H1 (cell line): ENCODE measurements around the gene RMND5A. TPM values are rescaled to one million over a fixed set of nuclear protein-coding genes. Genes with fewer than 3 reads are reported as not detected.

Experiments used
- CTCF ChIA-PET: fragments of 300-600 bp; sonication (Branson Sonifier 250); formaldehyde crosslinking; loops from one replicate; lab custom pipeline; 2021; ENCODE audit not compliant: partially characterized antibody; lab: Charles Lee
- POLR2A ChIA-PET: fragments of 300-600 bp; sonication (Branson Sonifier 250); formaldehyde crosslinking; loops from one replicate; lab custom pipeline; 2021; ENCODE audit warnings: inconsistent platforms; ENCODE audit not compliant: partially characterized antibody; lab: Charles Lee
- DNase-seq, 2 experiments: peaks; one replicate each; pipeline versions ENCODE4 v3.0.0 to v3.0.0-alpha.2; 2010 to 2022; ENCODE audit warnings: low spot score in 2 of 2, low read depth in 1 of 2, mixed read lengths in 1 of 2
- FAIRE-seq: peaks from 2 replicates; lab custom pipeline; 2011; peaks lifted over from hg19 to GRCh38; lab: Jason Lieb, UNC
- H2AFZ ChIP-seq: 2 replicates; pipeline ENCODE4 v1.8.1; 2012; ENCODE audit warnings: low read length, inconsistent platforms
- H2AK5ac ChIP-seq: 2 replicates; pipeline ENCODE4 v1.6.1; 2013; ENCODE audit warnings: low read depth, low read length
- H2BK120ac ChIP-seq: replicated peaks from 2 replicates; pipeline ENCODE3; 2013; ENCODE audit warnings: low read depth, low read length, inconsistent platforms
- H2BK12ac ChIP-seq: 2 replicates; pipeline ENCODE4 v1.6.1; 2013; ENCODE audit warnings: low read depth, low read length
- H2BK15ac ChIP-seq: 2 replicates; pipeline ENCODE4 v1.6.1; 2013; ENCODE audit warnings: low read length
- H2BK20ac ChIP-seq: 2 replicates; pipeline ENCODE4 v1.6.1; 2013; ENCODE audit warnings: low read length
- H2BK5ac ChIP-seq: 2 replicates; pipeline ENCODE4 v1.6.1; 2013; ENCODE audit warnings: low read depth, low read length
- H3K14ac ChIP-seq: 2 replicates; pipeline ENCODE4 v1.6.1; 2013; ENCODE audit warnings: inconsistent platforms; ENCODE audit not compliant: insufficient read length
- H3K18ac ChIP-seq: 2 replicates; pipeline ENCODE4 v1.6.1; 2013; ENCODE audit warnings: low read length; ENCODE audit errors: extremely low read depth
- H3K23ac ChIP-seq: 2 replicates; pipeline ENCODE4 v1.6.1; 2013; ENCODE audit warnings: inconsistent platforms; ENCODE audit not compliant: insufficient read length
- H3K23me2 ChIP-seq: 2 replicates; pipeline ENCODE4 v1.6.1; 2013; ENCODE audit warnings: low read depth, low read length
- H3K27ac ChIP-seq: 2 replicates; pipeline ENCODE4 v1.6.1; 2011; ENCODE audit warnings: low read depth, low read length, inconsistent platforms
- H3K27me3 ChIP-seq, 4 experiments: replicated peaks in 1 of 4; 1 replicate in 1 of 4; 2 replicates in 3 of 4; pipeline versions ENCODE4 v1.6.1 to v1.8.1; 2011 to 2013; ENCODE audit warnings: low read length in 3 of 4, mild to moderate bottlenecking in 3 of 4, inconsistent platforms in 2 of 4, mixed read lengths in 2 of 4, moderate library complexity in 1 of 4; ENCODE audit not compliant: control insufficient read depth in 3 of 4, insufficient read depth in 3 of 4; ENCODE audit errors: extremely low read depth in 1 of 4
- H3K36me3 ChIP-seq, 4 experiments: 2 replicates each; pipeline versions ENCODE4 v1.6.1 to v1.8.1; 2011 to 2013; ENCODE audit warnings: mild to moderate bottlenecking in 4 of 4, low read length in 3 of 4, moderate library complexity in 2 of 4, control low read depth in 1 of 4, inconsistent platforms in 1 of 4; ENCODE audit not compliant: insufficient read depth in 4 of 4, control insufficient read depth in 2 of 4
- H3K4ac ChIP-seq: replicated peaks from 2 replicates; pipeline ENCODE3; 2013; ENCODE audit warnings: low read length, low read depth, mixed read lengths, inconsistent platforms; ENCODE audit not compliant: insufficient read length
- H3K4me1 ChIP-seq, 4 experiments: replicated peaks in 1 of 4; 1 replicate in 1 of 4; 2 replicates in 3 of 4; pipeline versions ENCODE4 v1.6.1 to v1.8.1; 2011 to 2013; ENCODE audit warnings: low read length in 3 of 4, inconsistent platforms in 2 of 4, mixed read lengths in 1 of 4; ENCODE audit not compliant: insufficient read depth in 4 of 4, control insufficient read depth in 3 of 4
- H3K4me2 ChIP-seq, 2 experiments: 2 replicates each; pipeline versions ENCODE4 v1.6.1 to v1.8.1; 2011 to 2013; ENCODE audit warnings: low read depth in 2 of 2, low read length in 2 of 2, control low read depth in 1 of 2, inconsistent platforms in 1 of 2, mild to moderate bottlenecking in 1 of 2; ENCODE audit not compliant: insufficient read depth in 1 of 2
- H3K4me3 ChIP-seq, 4 experiments: fragments of 200-600, 300-600 bp in 1 of 4; sonication (generic), shearing (Covaris generic), sonication (Bioruptor Twin) in 1 of 4; 2 replicates each; pipeline versions ENCODE4 v1.5.1 to v1.8.1; 2011 to 2016; ENCODE audit warnings: low read length in 4 of 4, low read depth in 3 of 4, control low read depth in 2 of 4, inconsistent platforms in 2 of 4, mild to moderate bottlenecking in 2 of 4, mixed read lengths in 1 of 4, moderate library complexity in 1 of 4; ENCODE audit not compliant: insufficient read depth in 2 of 4; ENCODE audit errors: extremely low read depth in 1 of 4
- H3K56ac ChIP-seq: replicated peaks from 2 replicates; pipeline ENCODE3; 2013; ENCODE audit warnings: low read depth, mild to moderate bottlenecking, mixed read lengths, low read length, inconsistent platforms; ENCODE audit not compliant: insufficient read length
- H3K79me1 ChIP-seq: 2 replicates; pipeline ENCODE4 v1.6.1; 2013; ENCODE audit warnings: low read depth, low read length, control low read depth
- H3K79me2 ChIP-seq, 2 experiments: 2 replicates each; pipeline versions ENCODE4 v1.6.1 to v1.8.1; 2012 to 2013; ENCODE audit warnings: low read length in 2 of 2, mild to moderate bottlenecking in 2 of 2, inconsistent platforms in 1 of 2; ENCODE audit not compliant: insufficient read depth in 2 of 2, control insufficient read depth in 1 of 2
- H3K9ac ChIP-seq, 4 experiments: replicated peaks in 1 of 4; 1 replicate in 1 of 4; 2 replicates in 3 of 4; pipeline versions ENCODE4 v1.6.1 to v1.8.1; 2011 to 2013; ENCODE audit warnings: low read depth in 3 of 4, low read length in 3 of 4, control low read depth in 2 of 4, mild to moderate bottlenecking in 2 of 4, moderate library complexity in 2 of 4, inconsistent platforms in 1 of 4; ENCODE audit errors: extremely low read depth in 1 of 4
- H3K9me3 ChIP-seq, 2 experiments: 2 replicates each; pipeline versions ENCODE4 v1.6.1 to v1.8.1; 2012 to 2013; ENCODE audit warnings: mild to moderate bottlenecking in 2 of 2, moderate library complexity in 2 of 2, control low read depth in 1 of 2, inconsistent platforms in 1 of 2, low read depth in 1 of 2, low read length in 1 of 2, mixed read lengths in 1 of 2; ENCODE audit not compliant: insufficient read depth in 2 of 2
- H4K20me1 ChIP-seq, 2 experiments: replicated peaks in 1 of 2; 2 replicates each; pipeline versions ENCODE3 to v1.8.1; 2011 to 2013; ENCODE audit warnings: inconsistent platforms in 2 of 2, low read length in 2 of 2, mild to moderate bottlenecking in 1 of 2; ENCODE audit not compliant: insufficient read depth in 2 of 2, control insufficient read depth in 1 of 2
- H4K5ac ChIP-seq: 2 replicates; pipeline ENCODE4 v1.6.1; 2013; ENCODE audit warnings: low read length, low read depth, mixed read lengths, inconsistent platforms; ENCODE audit not compliant: insufficient read length
- H4K8ac ChIP-seq: 2 replicates; pipeline ENCODE4 v1.8.0; 2013; ENCODE audit warnings: mild to moderate bottlenecking, moderate library complexity, low read length, inconsistent platforms; ENCODE audit not compliant: insufficient read depth; ENCODE audit errors: extremely low read depth
- H4K91ac ChIP-seq: replicated peaks from 2 replicates; pipeline ENCODE3; 2013; ENCODE audit warnings: low read length, mixed read lengths, inconsistent platforms; ENCODE audit not compliant: insufficient read length
- BACH1 ChIP-seq: IDR thresholded peaks from 2 replicates; pipeline ENCODE4 v1.6.1; 2012; ENCODE audit warnings: low read length, improper control_type of control experiment
- NANOG ChIP-seq: IDR thresholded peaks from 2 replicates; pipeline ENCODE4 v1.6.1; 2011; ENCODE audit warnings: low read length, low read depth, mild to moderate bottlenecking, inconsistent platforms; ENCODE audit not compliant: insufficient read depth, poor library complexity, severe bottlenecking
- SP2 ChIP-seq: IDR thresholded peaks from 2 replicates; pipeline ENCODE4 v1.6.1; 2012; ENCODE audit warnings: mild to moderate bottlenecking, low read length, inconsistent platforms
- WGBS, 2 experiments: shearing (Covaris generic) in 1 of 2; methylation state at CpG; one replicate each; pipeline versions ENCODE4 v1.1.6 to v1.1.7; 2013 to 2015; ENCODE audit warnings: low lambda C conversion rate in 2 of 2, mixed read lengths in 2 of 2, inconsistent platforms in 1 of 2, low coverage in 1 of 2, missing lambda C conversion rate in 1 of 2; ENCODE audit not compliant: insufficient replicate concordance in 2 of 2, insufficient coverage in 1 of 2, insufficient read length in 1 of 2; ENCODE audit errors: extremely low coverage in 1 of 2, missing lambda C conversion rate in 1 of 2; 5-methylcytosine and 5-hydroxymethylcytosine counted together
- polyA plus RNA-seq, 7 experiments: library from polyadenylated mRNA; depleted of rRNA in 3 of 7; stranded (reverse) in 5 of 7; unstranded in 2 of 7; fragments of >200 nt in 5 of 7; fragments of 200-250 nt in 2 of 7; gene quantifications; 1 replicate in 5 of 7; 2 replicates in 1 of 7; 4 replicates in 1 of 7; pipeline versions ENCODE4 v1.2.1 to v1.2.3, GENCODE V29; 2011 to 2013; ENCODE audit warnings: missing spikeins in 2 of 7, mixed read lengths in 2 of 7
- total RNA-seq: library from RNA; stranded (reverse); fragmentation: NEBNext Ultra II Directional; extraction: Animal tissue kit (Norgen Biotek cat#: 25700); gene quantifications from 2 replicates; pipeline ENCODE4 v1.2.1, GENCODE V29; 2021

Gene RMND5A
- total and polyA plus RNA-seq, 2 of the 8 experiments (the other 6 are each of a cell fraction or from before 2014, with no cell fraction given) = 21.0 to 66.2 TPM

GRCh38 chr2:86760371-86760770, 40.3 kb downstream of the RMND5A start:
- FAIRE-seq = no peak
- Histone ChIP-seq H2BK120ac (no peak overlapping the region), H2BK12ac (no peak overlapping the region), H3K14ac (no peak overlapping the region), H3K4me1 (no peaks in the 10 kb centered on the region), H4K20me1 (peaks cover 0 to 5% of the 10 kb centered on the region in 2 experiments), H3K56ac (no peak overlapping the region), H4K91ac (no peak overlapping the region), H2BK20ac (no peak overlapping the region), H2BK15ac (no peak overlapping the region), H3K9ac (no peak overlapping the region), H3K23me2 (no peaks in the 10 kb centered on the region), H3K23ac (no peak overlapping the region), H3K18ac (no peak overlapping the region), H3K27me3 (no peaks in the 10 kb centered on the region), H3K36me3 (peaks cover 0 to 4% (median under 1%) of the 10 kb centered on the region in 4 experiments; a peak in 4 of 8 replicates), H3K4me2 (no peak overlapping the region), H3K9me3 (no peaks in the 10 kb centered on the region), H3K79me1 (no peaks in the 10 kb centered on the region), H3K79me2 (peaks cover 0 to 38% of the 10 kb centered on the region in 2 experiments; a peak in 2 of 4 replicates), H2AFZ (no peak overlapping the region), H2AK5ac (no peak overlapping the region), H3K4ac (no peak overlapping the region), H3K27ac (no peak overlapping the region), H4K5ac (no peak overlapping the region), H2BK5ac (no peak overlapping the region), H4K8ac (no peak overlapping the region), H3K4me3 (no peak overlapping the region)
- DNase-seq = no peak
- ChIA-PET POLR2A (interaction anchor here (0.7 to 1.7 kb wide), 2 partner anchors 12 to 17 kb away, joined by 3 to 5 read pairs; no protein-coding TSS in a partner anchor), CTCF (no interaction called here)
- 91% methylated on average over 4 of the region's 4 CpGs; no CpG with 5 or more reads in 1 of the 2 experiments for WGBS, 2 experiments
- TF ChIP-seq SP2 (no peak), NANOG (no peak), BACH1 (no peak)
